Measurements from ENCODE around the gene LOXL1.

DNA sequence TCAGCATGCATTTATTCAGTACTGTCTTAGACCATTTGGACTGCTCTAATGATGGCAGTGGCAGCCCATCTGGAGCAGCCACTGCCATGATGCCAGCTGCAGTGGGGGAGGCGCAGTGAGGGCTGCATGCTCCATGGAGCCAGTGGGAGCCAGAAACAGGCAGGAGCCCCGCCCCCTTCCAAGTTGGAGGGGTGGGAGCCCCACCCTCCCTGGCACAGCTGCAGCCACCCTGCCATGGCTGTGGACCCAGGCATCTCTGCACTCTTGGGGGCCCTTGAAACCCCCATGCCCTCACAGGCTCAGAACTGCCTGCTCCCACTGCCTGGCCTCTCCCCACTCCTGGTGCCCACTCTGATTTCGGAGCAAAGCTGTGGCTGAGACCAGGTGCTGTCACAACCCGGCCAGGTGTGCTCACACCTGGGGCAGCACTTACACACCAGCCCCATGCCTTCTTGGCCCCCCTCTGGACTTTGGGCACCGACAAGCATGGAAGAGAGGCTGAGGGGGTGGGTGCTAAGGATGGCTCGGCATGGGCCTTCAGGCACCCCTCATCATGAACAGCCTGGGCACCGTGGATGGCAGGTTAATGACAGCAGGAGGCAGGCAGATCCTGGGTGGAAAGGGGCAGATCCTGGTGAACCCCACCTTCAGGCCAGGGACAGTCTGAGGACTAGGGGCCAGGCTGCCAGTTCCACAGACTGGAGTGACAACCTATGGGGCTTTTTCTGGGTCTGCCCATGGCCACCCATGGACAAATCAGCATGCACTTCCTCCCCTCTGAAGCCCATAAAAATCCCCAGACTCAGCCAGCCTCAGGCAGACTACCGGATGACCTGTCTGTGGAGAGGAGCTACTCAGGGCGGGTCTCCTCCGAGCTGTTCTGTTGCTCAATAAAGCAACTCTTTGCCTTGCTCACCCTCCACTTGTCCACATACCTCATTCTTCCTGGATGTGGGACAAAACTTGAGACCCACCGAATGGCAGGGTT, 34.6 kb upstream of the LOXL1 start:
- TF ChIP-seq, protein P1, sequence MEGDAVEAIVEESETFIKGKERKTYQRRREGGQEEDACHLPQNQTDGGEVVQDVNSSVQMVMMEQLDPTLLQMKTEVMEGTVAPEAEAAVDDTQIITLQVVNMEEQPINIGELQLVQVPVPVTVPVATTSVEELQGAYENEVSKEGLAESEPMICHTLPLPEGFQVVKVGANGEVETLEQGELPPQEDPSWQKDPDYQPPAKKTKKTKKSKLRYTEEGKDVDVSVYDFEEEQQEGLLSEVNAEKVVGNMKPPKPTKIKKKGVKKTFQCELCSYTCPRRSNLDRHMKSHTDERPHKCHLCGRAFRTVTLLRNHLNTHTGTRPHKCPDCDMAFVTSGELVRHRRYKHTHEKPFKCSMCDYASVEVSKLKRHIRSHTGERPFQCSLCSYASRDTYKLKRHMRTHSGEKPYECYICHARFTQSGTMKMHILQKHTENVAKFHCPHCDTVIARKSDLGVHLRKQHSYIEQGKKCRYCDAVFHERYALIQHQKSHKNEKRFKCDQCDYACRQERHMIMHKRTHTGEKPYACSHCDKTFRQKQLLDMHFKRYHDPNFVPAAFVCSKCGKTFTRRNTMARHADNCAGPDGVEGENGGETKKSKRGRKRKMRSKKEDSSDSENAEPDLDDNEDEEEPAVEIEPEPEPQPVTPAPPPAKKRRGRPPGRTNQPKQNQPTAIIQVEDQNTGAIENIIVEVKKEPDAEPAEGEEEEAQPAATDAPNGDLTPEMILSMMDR (IDR thresholded peaks at IDR 0.05; ENCODE audit: low read depth, low read length, missing input control) = no peak
- TF ChIP-seq JUND (IDR thresholded peaks at IDR 0.05) = no peak
- TF ChIP-seq, protein P2, sequence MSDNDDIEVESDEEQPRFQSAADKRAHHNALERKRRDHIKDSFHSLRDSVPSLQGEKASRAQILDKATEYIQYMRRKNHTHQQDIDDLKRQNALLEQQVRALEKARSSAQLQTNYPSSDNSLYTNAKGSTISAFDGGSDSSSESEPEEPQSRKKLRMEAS (IDR thresholded peaks at IDR 0.05) = no peak
- TF ChIP-seq, protein P3, sequence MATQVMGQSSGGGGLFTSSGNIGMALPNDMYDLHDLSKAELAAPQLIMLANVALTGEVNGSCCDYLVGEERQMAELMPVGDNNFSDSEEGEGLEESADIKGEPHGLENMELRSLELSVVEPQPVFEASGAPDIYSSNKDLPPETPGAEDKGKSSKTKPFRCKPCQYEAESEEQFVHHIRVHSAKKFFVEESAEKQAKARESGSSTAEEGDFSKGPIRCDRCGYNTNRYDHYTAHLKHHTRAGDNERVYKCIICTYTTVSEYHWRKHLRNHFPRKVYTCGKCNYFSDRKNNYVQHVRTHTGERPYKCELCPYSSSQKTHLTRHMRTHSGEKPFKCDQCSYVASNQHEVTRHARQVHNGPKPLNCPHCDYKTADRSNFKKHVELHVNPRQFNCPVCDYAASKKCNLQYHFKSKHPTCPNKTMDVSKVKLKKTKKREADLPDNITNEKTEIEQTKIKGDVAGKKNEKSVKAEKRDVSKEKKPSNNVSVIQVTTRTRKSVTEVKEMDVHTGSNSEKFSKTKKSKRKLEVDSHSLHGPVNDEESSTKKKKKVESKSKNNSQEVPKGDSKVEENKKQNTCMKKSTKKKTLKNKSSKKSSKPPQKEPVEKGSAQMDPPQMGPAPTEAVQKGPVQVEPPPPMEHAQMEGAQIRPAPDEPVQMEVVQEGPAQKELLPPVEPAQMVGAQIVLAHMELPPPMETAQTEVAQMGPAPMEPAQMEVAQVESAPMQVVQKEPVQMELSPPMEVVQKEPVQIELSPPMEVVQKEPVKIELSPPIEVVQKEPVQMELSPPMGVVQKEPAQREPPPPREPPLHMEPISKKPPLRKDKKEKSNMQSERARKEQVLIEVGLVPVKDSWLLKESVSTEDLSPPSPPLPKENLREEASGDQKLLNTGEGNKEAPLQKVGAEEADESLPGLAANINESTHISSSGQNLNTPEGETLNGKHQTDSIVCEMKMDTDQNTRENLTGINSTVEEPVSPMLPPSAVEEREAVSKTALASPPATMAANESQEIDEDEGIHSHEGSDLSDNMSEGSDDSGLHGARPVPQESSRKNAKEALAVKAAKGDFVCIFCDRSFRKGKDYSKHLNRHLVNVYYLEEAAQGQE (IDR thresholded peaks at IDR 0.05) = no peak
- no peak for TF ChIP-seq GABPA (IDR thresholded peaks at IDR 0.05 in 1 of 2, conservative IDR thresholded peaks at IDR 0.05 in 1 of 2)
- TF ChIP-seq YY1 (IDR thresholded peaks at IDR 0.05) = no peak
- TF ChIP-seq SP1 (IDR thresholded peaks at IDR 0.05) = no peak
- no peak for TF ChIP-seq RAD21 (IDR thresholded peaks at IDR 0.05)
- TF ChIP-seq, protein P4, sequence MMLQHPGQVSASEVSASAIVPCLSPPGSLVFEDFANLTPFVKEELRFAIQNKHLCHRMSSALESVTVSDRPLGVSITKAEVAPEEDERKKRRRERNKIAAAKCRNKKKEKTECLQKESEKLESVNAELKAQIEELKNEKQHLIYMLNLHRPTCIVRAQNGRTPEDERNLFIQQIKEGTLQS (IDR thresholded peaks at IDR 0.05) = no peak

All from liver (tissue), 3 donors.